GM19467 (cell line): ENCODE results near the gene PIR.

Source experiments
- ATAC-seq: cut with Tn5 transposase; IDR thresholded peaks from one replicate; pipeline ENCODE4 v1.9.1; 2021; ENCODE audit warnings: mild to moderate bottlenecking, moderate library complexity; ENCODE audit not compliant: unreplicated experiment

PIR gene

DNA sequence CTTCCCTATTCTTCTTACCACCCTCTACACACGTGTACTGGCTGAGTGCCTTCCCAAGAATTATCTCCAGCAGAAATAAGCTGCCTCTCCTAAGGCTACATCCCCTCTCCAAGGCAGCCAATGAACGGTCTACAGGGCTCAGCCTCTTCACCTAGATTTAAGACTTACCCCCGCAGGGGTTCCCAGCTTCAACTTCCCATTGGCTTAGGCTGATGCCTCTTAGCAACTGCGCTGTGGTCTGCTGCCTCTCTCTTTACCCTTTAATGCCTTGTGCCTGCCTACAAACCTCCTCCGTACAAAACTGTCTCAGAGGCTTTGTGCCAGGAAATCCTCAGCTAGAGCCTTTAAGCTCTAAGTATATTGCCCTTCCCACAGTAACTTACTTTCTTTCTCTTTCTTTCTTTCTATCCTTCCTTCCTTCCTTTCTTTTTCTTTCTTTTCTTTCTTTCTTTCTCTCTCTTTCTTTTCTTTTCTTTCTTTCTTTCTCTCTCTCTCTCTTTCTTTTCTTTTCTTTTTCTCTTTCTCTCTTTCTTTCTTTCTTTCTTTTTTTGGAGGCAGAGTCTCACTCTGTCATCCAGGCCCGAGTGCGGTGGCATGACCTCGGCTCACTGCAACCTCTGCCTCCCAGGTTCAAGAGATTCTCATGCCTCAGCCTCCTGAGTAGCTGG, 142.7 kb downstream of the PIR start:
- ATAC-seq, result no peak

DNA sequence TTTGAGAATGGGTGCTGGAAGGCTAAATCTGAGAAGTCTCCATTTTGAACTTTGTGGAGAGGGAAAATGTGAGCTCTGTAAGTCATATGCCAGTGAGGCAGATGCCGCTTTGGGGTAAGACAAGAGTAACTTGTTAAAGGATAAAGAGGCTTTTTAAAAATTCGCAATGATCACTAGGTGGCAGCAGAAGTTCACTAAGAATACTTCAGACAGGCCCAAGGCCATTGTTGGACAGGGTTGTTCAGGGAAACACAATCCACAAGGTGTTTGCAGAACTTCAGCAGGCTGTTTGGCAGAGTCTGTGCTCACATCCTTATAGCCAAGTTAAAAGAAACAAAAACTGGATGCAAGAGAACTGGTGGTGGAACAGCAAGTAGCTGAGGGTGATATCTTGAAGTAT, 144.1 kb downstream of the PIR start:
- peak; percentile 59 for ATAC-seq

DNA sequence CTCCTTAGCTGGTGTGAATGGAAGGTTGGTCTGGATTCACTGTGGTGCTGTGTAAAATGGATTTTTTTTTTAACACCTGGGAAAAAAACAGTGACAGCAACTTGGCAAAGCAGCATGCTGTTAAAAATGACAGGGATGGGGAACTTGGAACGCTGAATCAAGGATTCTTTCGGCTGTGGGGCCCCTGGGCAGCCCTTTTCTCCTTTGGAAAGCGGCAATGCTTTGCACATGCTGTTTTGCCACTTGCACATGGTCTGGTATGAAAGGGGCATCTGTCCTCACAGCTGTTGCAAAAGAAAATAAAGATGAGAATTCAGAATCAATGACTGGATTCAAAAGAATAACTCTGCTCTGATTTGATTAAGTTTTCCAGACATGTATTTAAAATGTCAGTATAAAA, 147.2 kb downstream of the PIR start:
- ATAC-seq, result no peak

DNA sequence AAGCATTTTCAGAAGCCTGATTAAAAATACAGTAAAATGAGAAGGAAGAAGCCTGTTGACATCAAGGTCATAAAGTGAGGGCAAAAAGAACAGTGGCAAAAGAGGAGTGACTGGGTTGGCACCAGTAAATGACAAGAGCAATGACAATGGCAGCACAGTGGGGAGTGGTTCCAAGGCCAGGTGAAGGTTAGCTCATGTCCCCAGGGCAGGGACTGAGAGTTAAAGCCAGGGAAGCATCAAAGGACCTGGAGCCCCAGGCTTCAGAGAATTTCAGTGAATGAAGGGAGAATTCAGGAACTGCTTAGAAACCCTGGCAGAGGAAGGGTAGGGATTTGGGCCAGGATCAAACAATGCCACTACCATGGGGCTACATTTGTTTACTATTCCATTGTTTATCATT, 149.0 kb downstream of the PIR start:
- no peak for ATAC-seq

DNA sequence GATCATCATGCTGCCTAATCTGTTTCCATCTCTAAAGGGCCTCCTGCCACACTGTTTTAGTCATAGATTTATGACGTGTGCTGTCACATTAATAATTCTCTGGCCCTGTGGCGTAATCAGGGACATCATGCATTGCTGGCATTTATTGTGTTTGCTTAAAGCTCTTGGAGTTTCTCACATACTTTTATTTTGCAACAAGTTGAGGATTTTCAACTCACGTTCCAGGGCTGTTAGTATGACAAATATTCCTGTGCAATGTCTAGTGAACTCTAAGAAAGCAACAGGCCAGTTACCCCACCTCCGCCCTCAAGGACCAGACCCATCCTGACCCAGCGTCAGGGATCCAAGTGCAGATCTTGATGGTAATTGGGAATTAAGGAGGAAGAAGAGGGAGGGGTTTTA, 150.1 kb downstream of the PIR start:
- no peak for ATAC-seq

DNA sequence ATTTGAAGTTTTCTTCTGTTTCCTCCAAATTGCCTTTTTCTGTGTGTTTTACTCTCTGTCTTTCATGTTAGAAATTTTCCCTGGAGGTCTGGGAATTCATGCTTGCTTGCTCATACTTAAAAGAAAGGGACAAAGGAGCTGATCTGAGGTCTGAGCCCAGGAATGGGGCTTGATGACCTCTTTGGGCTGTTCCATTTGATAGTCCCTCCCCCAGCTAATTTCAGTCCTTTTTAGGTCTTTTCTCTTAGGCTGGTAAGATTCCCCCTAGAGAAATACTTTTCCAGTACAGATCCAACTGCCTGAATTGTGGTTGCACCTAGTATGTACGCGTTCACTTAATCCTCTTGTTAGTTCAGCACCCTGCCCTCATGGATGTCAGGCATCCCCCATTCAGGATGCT, 152.3 kb downstream of the PIR start:
- ATAC-seq, result no peak

DNA sequence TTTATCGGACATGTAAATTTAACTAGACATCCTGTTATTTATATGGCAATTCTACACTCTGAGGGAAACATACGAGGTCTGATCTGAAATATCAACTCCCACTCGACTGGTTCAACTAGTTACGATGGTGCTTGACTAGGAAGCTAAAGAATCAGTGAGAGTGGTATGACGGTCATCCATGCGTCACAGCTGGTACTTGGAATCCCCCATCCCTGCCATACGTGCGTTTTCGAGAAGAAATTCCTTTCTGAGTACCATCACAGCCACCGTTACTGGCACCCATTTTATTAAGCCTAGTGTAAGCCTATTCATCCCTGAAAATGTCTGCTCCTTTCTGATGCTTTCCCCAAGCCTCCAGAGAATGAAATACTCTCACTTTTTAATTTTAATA, 157.1 kb downstream of the PIR start:
- no peak for ATAC-seq

DNA sequence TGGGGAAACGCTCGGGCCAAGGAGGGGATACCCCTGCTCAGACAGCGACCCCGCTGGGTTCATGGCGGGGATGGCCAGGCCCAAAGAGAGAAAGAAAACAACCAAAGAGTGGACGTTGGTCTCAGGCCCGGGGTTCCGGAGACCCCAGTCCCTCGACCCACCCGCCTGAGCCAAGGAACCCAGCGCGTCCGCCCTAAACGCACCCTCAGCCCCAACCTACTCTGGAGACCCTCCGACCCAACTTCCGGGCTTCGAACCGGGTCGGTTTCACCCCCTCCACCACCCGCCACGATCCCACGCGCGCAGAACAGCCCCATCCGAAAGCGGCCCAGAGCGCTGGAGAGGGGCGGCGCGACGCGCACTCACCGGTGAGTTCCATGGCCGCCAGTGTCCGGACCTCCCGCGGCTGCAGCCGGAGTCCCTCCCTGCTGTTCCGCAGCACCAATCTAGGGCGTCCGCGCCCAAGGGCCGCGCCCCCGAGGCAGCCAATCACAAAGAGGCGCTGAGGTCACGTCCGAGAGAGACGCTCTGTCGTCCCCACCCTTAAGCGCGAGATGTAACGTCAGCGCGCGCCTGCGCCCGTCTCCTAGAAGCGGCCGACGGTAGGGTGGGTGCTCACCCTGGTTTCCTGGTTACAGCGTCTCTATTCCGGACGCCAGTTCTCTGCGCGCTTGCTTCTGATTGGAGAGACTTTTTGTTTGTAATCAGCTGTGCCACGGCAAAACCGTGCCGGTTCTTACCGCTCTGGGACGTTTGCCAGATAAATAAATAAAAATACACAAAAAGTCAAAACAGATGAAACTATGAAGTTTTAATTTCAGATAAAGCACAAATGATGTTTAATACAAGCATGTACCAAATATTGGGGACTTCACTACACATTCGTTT, 157.8 kb downstream of the PIR start, which contains the start of gene PIGA:
Gene PIGA (minus strand): TSS at position 389 of the 888 bp plus-strand sequence. CDS start 3,593 bp downstream, outside the sequence.
- ATAC-seq, result peak; percentile 99
